T-helper 1 cell treated with Interleukin-12 subunit alpha and Interleukin-12 subunit beta and Interleukin-4 antibody, amounts not matched to agents 30 ng/mL and 1 ng/mL, for 36 hours (primary cell): ENCODE data around the gene CCDC192. TPM values are rescaled to one million over a fixed set of nuclear protein-coding genes. Genes with fewer than 3 reads are reported as not detected.
"Not testable (repeated sequence)": the region's sequence is repeated elsewhere in the genome, so short reads cannot be mapped to it uniquely, and the experiment has no call there.

ENCODE experiments used
- intact Hi-C: fragments of 100-400 bp; cut with micrococcal nuclease; formaldehyde crosslinking; loops from one replicate; pipeline ENCODE4 v1.15.1; 2024
- total RNA-seq: library from RNA; stranded (reverse); gene quantifications from 2 replicates; pipeline ENCODE4 v1.2.3, GENCODE V29; 2022

CCDC192 gene
- total RNA-seq, 1 donor from 2014 or later, result not detected

DNA sequence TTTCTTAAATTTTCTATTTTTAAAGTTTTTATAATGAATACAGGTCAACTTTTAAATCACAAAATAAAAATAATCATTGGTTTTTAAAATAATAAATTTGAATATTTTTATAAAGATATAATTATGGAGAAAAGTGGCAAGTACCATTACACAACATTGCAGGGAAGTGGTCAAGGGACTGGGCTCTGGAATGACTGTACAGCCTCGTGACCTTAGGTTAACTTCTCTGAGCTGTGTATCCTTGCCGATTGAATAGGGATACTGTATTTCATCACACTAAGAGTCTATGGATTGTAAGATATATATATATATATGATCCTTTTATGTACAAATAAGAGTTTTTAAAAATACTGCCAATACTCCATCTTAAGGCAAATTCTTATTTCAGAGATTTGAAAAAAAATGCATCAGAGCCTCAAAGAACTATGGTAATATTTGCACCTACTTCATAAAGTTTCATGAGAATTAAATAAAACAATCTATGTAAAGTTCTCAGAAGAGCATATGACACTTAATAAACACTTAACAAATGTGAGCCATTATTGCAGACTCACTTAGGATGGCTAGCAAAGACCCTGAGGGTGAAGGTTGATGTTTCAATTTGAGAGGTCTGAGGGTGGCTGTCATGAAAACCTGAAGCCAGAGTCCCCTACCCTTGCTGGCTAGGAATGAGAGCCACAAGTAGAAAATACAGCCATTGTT lies 136.5 kb downstream of the CCDC192 start:
- intact Hi-C loops, result no loop called here

DNA sequence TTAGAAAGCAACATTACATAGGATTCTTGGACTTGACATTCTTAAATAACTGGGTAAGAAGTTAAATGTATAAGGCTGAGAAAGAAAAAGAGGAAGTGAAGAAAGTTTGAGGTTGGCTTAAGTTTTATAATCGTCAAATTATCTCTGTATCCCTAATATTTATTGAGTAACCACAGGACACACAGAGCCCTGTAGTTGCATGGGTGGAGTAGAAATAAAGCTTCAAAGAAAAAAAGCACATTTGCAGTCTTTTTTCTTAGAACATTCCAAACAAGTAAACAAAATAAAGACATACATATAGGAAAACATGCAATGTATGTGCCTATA lies 137.0 kb downstream of the CCDC192 start:
- intact Hi-C loops, result no loop called here

DNA sequence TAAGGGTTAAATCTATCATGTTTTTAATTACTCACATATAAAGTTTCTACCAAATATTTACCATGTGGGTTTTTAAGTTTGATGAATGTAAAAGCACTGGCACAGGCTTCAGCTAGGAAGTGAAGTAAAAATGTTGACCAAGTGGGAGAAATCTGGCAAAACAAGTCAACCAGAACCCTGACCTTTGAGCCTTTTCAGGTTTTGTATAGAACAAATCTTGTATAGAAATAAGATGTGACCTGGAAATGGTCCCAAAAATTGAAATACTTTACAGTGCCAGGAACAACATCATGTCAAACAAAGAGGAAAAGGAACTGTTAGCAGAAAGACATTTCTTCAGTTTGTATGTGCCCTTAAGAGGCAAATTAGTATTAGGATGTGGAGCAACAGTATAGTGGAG lies 137.6 kb downstream of the CCDC192 start:
- intact Hi-C loops, result no loop called here

GRCh38 chr5:127844581-127845021 lies 141.4 kb downstream of the CCDC192 start:
- intact Hi-C loops, result no loop called here

DNA sequence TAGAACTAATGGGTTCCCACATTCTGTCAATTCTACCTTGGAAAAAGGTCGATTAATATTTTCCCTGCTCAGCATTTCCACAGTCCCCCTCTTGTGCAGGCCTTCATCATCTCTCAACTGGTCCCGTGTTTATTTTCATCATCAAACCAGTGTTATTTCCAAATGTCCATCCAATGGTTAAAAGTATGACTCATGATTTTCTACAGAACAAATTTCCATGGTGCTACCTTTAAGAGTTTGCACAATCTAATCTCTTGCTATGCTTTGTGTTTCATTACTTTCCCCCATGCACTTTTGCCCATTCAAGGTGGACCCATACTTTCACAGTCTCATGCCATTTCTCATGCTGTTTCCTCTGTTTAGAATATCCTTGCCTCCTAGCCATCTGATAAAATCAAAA lies 143.7 kb downstream of the CCDC192 start:
- intact Hi-C loops, result no loop called here

- intact Hi-C loops, result not testable (repeated sequence)
These were observed 144.4 kb downstream of the CCDC192 start for GRCh38 chr5:127847641-127848040.

- intact Hi-C loops, result no loop called here
These were observed 144.9 kb downstream of the CCDC192 start for GRCh38 chr5:127848098-127848497.

DNA sequence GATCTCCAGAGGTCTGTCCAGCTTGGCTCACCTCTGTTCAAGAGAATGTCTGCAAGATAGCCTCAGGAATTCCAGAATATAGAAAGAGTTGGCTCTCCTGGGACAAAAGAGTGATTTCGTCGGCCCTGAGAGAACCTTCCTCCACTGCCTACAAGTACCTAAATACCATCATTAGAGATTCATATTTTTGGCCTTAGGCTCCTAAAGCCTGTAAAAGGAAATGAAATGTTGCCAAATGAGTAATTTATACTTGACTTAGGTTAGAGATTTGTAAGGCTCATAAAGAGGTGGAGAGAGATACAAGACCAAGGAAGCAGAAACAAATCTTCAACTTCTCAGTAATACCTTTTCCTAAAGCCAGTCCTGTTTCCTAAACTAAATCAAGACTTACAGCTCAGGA lies 146.2 kb downstream of the CCDC192 start:
- intact Hi-C loops, result no loop called here

GRCh38 chr5:127849891-127850290 lies 146.7 kb downstream of the CCDC192 start:
- intact Hi-C loops, result no loop called here

- intact Hi-C loops, result no loop called here
These were observed 148.8 kb downstream of the CCDC192 start for GRCh38 chr5:127851964-127852363.

DNA sequence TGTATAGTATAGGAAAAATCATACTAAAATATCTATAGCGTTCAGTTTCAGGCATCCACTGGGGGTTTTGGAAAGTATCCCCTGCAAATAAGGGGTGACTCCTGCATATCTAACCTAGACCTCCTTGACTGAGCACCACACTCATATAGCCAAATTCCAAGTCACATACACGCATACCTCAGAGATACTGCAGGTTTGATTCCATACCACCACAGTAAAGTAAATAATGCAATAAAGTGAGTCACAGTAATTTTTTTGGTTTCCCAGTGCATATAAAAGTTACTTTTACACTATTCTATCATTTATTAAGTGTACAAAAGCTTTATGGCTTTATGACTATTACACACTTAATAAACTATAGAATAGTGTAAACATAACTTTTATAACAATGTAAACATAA lies 151.3 kb downstream of the CCDC192 start:
- intact Hi-C loops, result no loop called here

GRCh38 chr5:127856292-127856691 lies 153.1 kb downstream of the CCDC192 start:
- intact Hi-C loops, result loop anchor here (1.0 kb wide), 1 partner anchor 71 kb away; no protein-coding TSS in a partner anchor

DNA sequence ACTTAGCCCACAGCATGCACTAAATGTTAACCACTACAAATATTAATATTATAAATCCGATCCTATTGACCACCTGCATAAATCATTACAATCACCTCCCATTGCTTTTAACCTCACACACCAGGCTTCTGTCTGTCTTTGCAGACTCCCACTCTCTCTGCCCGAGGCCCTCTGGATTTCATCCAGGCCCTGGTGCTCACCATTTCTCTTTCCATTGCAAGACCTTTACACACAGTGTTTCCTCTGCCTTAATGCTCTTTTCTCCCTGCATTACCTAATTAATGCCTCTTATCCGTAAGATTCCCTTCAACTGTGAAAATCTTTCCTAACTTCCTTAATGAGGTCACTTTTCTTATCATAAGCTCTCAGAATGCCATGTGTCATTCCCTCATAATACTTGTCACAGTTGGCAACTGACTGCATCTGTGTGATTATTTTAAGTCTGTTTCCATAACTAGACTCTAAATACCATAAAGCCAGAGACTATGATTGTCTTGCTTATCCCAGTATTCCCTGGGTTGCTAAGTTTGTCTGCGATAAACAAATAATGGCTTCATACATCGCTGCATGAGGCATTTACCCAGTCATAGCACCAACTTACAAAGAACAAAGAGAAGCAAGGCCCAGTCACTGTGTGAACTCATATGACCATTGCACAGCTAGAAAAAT lies 155.1 kb downstream of the CCDC192 start:
- intact Hi-C loops, result no loop called here

DNA sequence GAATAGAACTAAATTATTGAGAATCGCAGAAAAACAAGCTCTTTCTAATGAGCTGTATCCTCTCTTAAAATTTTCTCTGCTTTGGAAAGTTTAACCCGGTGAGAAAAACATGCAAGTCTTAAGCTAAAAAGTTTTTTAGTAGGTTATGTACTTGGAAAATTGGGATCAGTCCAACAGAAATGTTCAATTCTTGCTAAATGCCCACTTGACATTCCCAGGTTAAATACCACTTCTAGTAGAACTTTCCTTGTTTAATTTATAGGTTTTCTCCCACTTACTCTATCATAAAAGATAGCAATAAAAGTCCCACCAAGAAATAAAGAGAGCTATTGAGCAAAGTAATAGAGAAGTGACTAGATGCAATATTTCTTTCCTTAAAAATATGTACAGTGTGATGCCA lies 157.1 kb downstream of the CCDC192 start:
- intact Hi-C loops, result no loop called here

GRCh38 chr5:127863161-127863560 lies 160.0 kb downstream of the CCDC192 start:
- intact Hi-C loops, result no loop called here

- intact Hi-C loops, result no loop called here
These were observed 160.6 kb downstream of the CCDC192 start for GRCh38 chr5:127863610-127864395.

GRCh38 chr5:127864511-127864910 lies 161.3 kb downstream of the CCDC192 start:
- intact Hi-C loops, result no loop called here

- intact Hi-C loops, result no loop called here
These were observed 162.1 kb downstream of the CCDC192 start for GRCh38 chr5:127865273-127865672.

DNA sequence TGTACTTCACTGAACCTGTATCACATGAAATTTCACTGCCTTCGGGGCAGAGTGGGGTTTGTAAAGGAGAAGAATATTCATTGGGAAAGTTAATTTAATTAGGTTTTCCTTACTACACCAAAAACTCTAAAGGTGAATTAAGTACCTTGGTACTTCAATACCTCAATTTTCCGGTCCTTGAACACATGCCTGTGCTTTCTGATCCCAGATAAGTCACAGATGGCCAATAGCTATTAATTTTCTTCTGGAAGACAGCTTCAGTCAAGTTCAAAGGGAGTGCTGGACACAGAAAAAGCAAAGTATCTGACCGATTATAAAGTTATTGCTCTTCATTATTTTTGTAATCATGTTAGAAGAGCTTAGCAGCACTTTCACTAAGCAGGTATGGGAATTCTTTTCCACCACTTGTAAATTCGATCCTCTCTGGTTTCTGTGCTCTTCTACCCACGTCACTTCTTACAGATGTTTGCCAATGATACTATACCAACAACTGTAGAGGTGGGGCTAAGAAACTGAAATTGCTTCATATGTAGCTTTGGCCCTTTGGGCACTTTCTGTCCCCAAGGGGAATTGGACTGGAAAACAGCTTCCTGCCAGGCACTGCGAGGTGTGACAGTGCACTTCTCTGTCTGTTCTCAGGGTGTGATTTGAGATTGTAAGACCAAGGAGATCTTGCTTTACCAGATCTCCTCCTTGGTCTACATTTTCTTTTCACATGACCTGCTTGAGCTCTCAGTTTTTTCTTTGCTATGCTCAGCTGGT lies 164.0 kb downstream of the CCDC192 start:
- intact Hi-C loops, result no loop called here

DNA sequence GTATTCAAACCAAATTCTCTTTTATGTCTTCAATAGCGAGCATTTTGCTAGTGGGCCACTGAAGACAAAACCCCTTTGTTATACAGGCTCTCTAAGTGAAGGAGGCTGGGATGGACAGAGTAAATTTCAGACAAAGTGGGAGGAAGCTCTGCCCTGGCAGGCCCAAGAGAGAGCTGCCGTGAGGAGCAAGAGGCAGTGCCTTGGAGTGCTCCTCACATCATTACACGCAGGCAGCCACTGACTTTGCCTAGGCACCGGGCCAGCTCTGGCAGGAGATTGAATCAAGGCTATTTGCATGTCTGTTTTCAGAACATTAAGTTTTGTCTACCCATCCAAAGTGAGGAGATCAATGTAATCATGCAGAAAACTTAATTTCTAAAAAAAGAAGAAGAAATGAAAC lies 167.7 kb downstream of the CCDC192 start:
- intact Hi-C loops, result loop anchor here (10.0 kb wide), 1 partner anchor 306 kb away; no protein-coding TSS in a partner anchor

DNA sequence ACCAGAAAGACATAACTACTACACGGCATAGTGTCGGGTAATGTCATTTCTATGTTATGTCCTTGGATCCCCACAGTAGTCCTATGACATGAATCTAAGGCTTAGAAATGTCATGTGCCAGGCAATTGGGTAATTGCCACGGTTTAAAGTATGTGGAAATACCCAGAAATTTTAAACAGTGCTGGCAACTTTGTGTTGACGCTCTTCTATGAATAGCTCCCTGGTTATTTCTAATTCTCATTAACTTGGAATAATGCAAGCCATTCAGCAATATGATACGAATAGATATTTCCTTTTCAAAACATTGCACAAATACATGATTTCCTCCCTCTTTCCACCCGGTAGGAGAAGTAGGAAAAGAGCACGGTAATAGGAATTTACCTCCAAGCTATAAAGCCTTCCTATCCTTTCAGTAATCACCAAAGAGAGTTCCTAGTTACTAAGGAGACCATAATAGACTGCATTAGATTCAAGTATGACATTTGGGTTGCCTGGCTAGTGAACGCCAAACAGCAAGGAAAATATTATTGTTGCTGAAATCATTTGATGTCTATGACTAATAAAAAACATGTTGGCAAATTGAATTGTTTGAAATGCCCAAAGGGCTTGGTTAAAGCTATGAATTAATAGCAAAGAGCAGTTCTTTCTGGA lies 168.4 kb downstream of the CCDC192 start:
- intact Hi-C loops, result loop anchor here (10.0 kb wide), 1 partner anchor 307 kb away; no protein-coding TSS in a partner anchor
